C4-2B (cell line): ENCODE data around the gene GALNS.

Experiments used
- H3K27ac ChIP-seq: fragments of 450-650 bp; 2 replicates; pipeline ENCODE4 v1.5.1; 2017
- CTCF ChIP-seq: fragments of 450-650 bp; conservative IDR thresholded peaks from 2 replicates; pipeline ENCODE4 v1.5.1; 2017; ENCODE audit warnings: mild to moderate bottlenecking
- ZFX ChIP-seq: fragments of 450-650 bp; IDR thresholded peaks from 2 replicates; pipeline ENCODE4 v1.6.1; 2017

Gene GALNS

DNA sequence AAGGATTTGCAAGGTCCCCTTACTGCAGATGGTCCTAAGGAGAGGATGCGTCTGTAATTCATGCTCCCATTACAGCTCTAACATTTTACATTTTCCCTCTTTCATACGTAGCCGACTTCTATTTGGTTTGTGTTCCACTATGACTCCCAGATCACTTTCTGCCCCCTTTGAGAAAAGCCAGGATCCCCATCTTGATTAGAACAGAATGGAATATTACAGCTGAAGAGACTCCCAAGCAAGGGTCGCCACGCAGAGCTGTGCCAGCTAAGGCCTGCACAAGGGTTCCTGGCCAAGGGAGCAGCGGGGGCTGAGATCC is 56.5 kb downstream of the GALNS start:
- H3K27ac ChIP-seq = no peak overlapping the region

DNA sequence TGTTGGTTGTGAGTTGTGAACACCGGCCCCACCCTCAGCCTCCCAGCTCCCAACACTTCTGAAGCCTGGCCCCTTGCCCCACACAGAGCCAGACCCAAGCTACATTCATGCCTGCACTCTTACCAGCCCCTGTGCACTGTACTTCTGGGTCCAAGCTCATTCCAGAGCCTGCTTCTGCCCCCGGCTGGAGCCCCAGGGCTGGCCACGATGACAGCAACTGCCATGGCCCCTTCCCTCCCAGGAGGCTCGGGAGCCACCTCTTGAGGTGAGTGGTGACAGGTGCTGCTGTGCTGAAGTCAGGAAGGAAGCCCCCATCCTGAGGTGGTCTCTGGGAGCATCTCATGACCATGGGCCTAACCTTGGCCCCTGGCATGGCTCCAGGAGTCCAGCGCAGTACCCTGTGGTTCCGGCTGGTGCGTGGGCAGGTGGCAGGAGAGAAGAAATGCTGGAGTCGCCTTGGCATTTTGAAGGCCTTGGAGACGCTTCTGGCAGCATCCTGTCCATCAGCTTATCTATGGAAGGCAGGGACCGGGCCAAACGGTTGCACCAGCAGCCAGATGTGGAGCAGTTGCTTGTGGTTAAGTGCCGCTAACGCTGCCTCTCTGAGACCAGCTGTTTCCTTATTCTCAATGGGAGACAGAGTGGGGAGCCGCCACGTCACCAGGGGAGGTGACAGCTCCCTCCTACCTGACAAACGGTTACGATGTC is 57.0 kb downstream of the GALNS start:
- no peak for TF ChIP-seq ZFX
- TF ChIP-seq CTCF = no peak
- H3K27ac ChIP-seq = no peak overlapping the region

More for the DNA sequence above, 56.5 kb downstream of the GALNS start:
- TF ChIP-seq ZFX (no peak), CTCF (no peak)

- H3K27ac ChIP-seq = no peak overlapping the region
- TF ChIP-seq CTCF (no peak), ZFX (no peak)
Measured at GRCh38 chr16:88798772-88799455, 57.8 kb downstream of the GALNS start.

DNA sequence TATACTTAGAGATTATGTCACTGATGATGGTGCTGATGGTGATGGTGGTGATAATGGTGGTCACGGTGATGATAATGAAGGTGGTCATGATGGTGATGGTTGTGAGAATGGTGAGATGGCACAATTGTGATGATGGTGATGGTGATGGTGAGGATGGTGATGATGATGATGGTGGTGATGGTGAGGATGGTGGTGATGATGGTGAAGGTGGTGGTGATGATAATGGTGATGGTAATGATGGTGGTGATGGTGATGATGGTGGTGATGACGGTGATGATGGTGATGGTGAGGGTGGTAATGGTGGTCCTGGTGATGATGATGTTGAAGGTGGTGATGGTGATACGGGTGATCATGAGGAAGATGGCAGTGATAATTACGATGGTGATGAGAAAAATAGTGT is 58.7 kb downstream of the GALNS start:
- TF ChIP-seq CTCF = no peak
- TF ChIP-seq ZFX = no peak
- H3K27ac ChIP-seq = no peak overlapping the region

GRCh38 chr16:88796278-88796677 is 60.5 kb downstream of the GALNS start:
- no peak overlapping the region for H3K27ac ChIP-seq
- TF ChIP-seq ZFX = no peak
- TF ChIP-seq CTCF = no peak

GRCh38 chr16:88793251-88793954 is 63.3 kb downstream of the GALNS start:
- H3K27ac ChIP-seq = no peak overlapping the region
- TF ChIP-seq CTCF (no peak), ZFX (no peak)

- no peak overlapping the region for H3K27ac ChIP-seq
- no peak for TF ChIP-seq ZFX
- TF ChIP-seq CTCF = no peak
Measured at GRCh38 chr16:88792668-88793250, 64.0 kb downstream of the GALNS start.
